ENCODE measurements around the gene MRGPRX2. TPM values are rescaled to one million over a fixed set of nuclear protein-coding genes. Genes with fewer than 3 reads are reported as not detected.

MRGPRX2 gene
- polyA plus RNA-seq, 3 donors = not detected

DNA sequence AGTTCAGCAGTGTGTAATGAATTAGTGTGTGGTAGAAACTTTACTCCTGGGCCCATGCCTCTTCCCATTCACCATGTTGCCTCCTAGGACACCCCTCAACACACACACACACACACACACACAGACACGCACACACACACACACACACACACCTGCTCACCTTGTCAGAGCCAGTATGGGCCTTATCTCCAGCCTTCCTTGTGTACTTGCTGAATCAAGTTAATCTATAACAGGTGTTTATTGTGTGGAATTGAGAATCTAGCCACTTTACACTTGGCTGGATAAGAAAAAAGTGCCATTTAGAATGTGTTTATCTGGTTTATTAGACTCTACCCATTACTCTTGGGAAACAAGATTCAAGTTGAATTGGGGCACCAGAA lies 42.0 kb upstream of the MRGPRX2 start:
- Histone ChIP-seq H3K9me3 (replicated peaks in 1 of 2; ENCODE audit: control insufficient read depth in 1 of 2, insufficient read depth in 1 of 2, low read length in 2 of 2) (no peaks in the 10 kb centered on the region), H3K27ac (ENCODE audit: low read depth in 1 of 2, low read length in 2 of 2) (no peak overlapping the region), H3K9ac (ENCODE audit: insufficient read depth, low read length, poor library complexity, severe bottlenecking) (no peak overlapping the region), H3K36me3 (replicated peaks in 1 of 2; ENCODE audit: control insufficient read depth in 1 of 2, insufficient read depth in 2 of 2, low read length in 2 of 2) (no peaks in the 10 kb centered on the region), H3K4me3 (replicated peaks in 1 of 3; ENCODE audit: low read depth in 2 of 3, low read length in 3 of 3) (no peak overlapping the region), H3K79me2 (ENCODE audit: insufficient read depth, low read length) (no peaks in the 10 kb centered on the region), H3K4me1 (ENCODE audit: control insufficient read depth in 1 of 2, insufficient read depth in 2 of 2, low read length in 2 of 2) (no peaks in the 10 kb centered on the region), H4K20me1 (ENCODE audit: insufficient read depth, low read length) (no peaks in the 10 kb centered on the region), H3K4me2 (replicated peaks; ENCODE audit: extremely low read depth, low read length, poor library complexity, severe bottlenecking) (no peak overlapping the region), H3K27me3 (ENCODE audit: control insufficient read depth in 2 of 2, insufficient read depth in 2 of 2, low read length in 2 of 2) (no peaks in the 10 kb centered on the region), H2AFZ (ENCODE audit: insufficient read depth, low read depth, low read length, poor library complexity, severe bottlenecking) (no peak overlapping the region)
- H3K36me3 Mint-ChIP-seq = no peaks in the 10 kb centered on the region
- peaks cover 0 to 7% (median 4%) of the 10 kb centered on the region in 3 donors for H3K27me3 Mint-ChIP-seq (ENCODE audit: low read depth in 3 of 3)
- H3K4me3 Mint-ChIP-seq = no peak overlapping the region
- no peak for DNase-seq
- peaks cover 0 to 3% (median 2%) of the 10 kb centered on the region in 7 donors for H3K9me3 Mint-ChIP-seq
- H3K4me1 Mint-ChIP-seq = no peaks in the 10 kb centered on the region
- intact Hi-C loops (cut with micrococcal nuclease) = no loop called here
- no peak overlapping the region for H3K27ac Mint-ChIP-seq
- no CpG with 5 or more reads among the region's 1 CpG for WGBS (ENCODE audit: insufficient coverage)
- TF ChIP-seq, protein P1, sequence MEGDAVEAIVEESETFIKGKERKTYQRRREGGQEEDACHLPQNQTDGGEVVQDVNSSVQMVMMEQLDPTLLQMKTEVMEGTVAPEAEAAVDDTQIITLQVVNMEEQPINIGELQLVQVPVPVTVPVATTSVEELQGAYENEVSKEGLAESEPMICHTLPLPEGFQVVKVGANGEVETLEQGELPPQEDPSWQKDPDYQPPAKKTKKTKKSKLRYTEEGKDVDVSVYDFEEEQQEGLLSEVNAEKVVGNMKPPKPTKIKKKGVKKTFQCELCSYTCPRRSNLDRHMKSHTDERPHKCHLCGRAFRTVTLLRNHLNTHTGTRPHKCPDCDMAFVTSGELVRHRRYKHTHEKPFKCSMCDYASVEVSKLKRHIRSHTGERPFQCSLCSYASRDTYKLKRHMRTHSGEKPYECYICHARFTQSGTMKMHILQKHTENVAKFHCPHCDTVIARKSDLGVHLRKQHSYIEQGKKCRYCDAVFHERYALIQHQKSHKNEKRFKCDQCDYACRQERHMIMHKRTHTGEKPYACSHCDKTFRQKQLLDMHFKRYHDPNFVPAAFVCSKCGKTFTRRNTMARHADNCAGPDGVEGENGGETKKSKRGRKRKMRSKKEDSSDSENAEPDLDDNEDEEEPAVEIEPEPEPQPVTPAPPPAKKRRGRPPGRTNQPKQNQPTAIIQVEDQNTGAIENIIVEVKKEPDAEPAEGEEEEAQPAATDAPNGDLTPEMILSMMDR (IDR thresholded peaks at IDR 0.05) = no peak

DNA sequence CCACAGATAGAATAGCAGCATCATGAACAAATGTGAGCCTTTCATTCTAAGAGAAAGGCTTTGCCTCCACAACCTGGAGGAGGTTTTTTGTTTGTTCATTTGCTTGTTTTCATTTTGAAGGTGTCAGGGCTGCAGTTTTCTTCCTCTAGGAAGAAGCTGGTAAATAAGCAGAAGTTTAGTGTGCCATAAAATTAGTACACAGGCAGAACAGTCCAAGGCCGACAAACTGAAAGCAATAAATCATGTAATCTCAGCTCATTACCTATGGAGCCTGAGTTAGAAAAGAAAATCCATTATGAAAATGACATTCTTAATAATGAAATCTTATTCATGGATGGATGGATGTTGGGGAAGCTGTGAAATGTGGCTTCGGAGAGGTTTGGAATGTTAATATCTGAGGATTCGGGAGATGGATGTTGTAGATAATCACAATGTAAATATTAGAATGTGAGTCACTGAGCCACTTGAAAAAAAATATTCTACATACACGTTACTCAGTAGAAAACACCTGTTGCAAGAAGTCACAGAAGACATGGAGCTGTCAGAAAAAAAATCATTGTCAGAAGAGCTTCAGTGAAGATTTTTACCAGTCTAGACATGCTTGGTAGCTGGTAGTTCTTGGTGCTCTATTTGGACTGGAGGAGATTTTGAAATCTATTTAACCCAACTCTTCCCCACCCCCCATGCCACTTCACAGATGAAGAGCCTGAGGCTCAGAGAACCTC lies 41.4 kb upstream of the MRGPRX2 start:
- no CpG with 5 or more reads among the region's 4 CpGs for WGBS (ENCODE audit: insufficient coverage)
- intact Hi-C loops (cut with micrococcal nuclease) = no loop called here

More for the DNA sequence above, 41.4 kb upstream of the MRGPRX2 start:
- H3K4me3 Mint-ChIP-seq = no peak overlapping the region
- Histone ChIP-seq H3K4me2 (replicated peaks; ENCODE audit: extremely low read depth, low read length, poor library complexity, severe bottlenecking) (no peak overlapping the region), H3K27ac (ENCODE audit: low read depth in 1 of 2, low read length in 2 of 2) (no peak overlapping the region), H3K9ac (ENCODE audit: insufficient read depth, low read length, poor library complexity, severe bottlenecking) (no peak overlapping the region), H3K4me3 (replicated peaks in 1 of 3; ENCODE audit: low read depth in 2 of 3, low read length in 3 of 3) (no peak overlapping the region), H3K4me1 (ENCODE audit: control insufficient read depth in 1 of 2, insufficient read depth in 2 of 2, low read length in 2 of 2) (no peaks in the 10 kb centered on the region), H4K20me1 (ENCODE audit: insufficient read depth, low read length) (no peaks in the 10 kb centered on the region), H3K9me3 (replicated peaks in 1 of 2; ENCODE audit: control insufficient read depth in 1 of 2, insufficient read depth in 1 of 2, low read length in 2 of 2) (no peaks in the 10 kb centered on the region), H3K27me3 (ENCODE audit: control insufficient read depth in 2 of 2, insufficient read depth in 2 of 2, low read length in 2 of 2) (no peaks in the 10 kb centered on the region), H2AFZ (ENCODE audit: insufficient read depth, low read depth, low read length, poor library complexity, severe bottlenecking) (no peak overlapping the region), H3K79me2 (ENCODE audit: insufficient read depth, low read length) (no peaks in the 10 kb centered on the region), H3K36me3 (replicated peaks in 1 of 2; ENCODE audit: control insufficient read depth in 1 of 2, insufficient read depth in 2 of 2, low read length in 2 of 2) (no peaks in the 10 kb centered on the region)
- H3K27me3 Mint-ChIP-seq (ENCODE audit: low read depth in 3 of 3) = peaks cover 0 to 4% (median 4%) of the 10 kb centered on the region in 3 donors
- no peaks in the 10 kb centered on the region for H3K4me1 Mint-ChIP-seq
- peaks cover 0 to 3% (median 2%) of the 10 kb centered on the region in 7 donors for H3K9me3 Mint-ChIP-seq
- no peaks in the 10 kb centered on the region for H3K36me3 Mint-ChIP-seq
- DNase-seq = no peak
- no peak overlapping the region for H3K27ac Mint-ChIP-seq
- TF ChIP-seq, protein P1 (IDR thresholded peaks at IDR 0.05) = no peak

All from CD14-positive monocyte (primary cell).